ENCODE data around the gene MARCHF9.

GRCh38 chr12:57756406-57757341 is 1.8 kb downstream of the MARCHF9 start:
- TF ChIP-seq CTCF (IDR thresholded peaks at IDR 0.05) (peak; percentile 33 to 60 (median 58)), POLR2A (IDR thresholded peaks at IDR 0.05) (no peak)
